A673 (cell line): Measurements from ENCODE around the gene C10orf95. TPM values are rescaled to one million over a fixed set of nuclear protein-coding genes. Genes with fewer than 3 reads are reported as not detected.
A peak's percentile ranks its signal among the peaks of the same experiment; 100 is the strongest.

Source experiments
- BruUV-seq: library from RNA; stranded (reverse); fragments of 400-500 nt; replicated peaks from 2 replicates; lab custom pipeline; 2021; lab: Mats Ljungman, UMichigan
- CTCF ChIA-PET: fragments of 300-600 bp; sonication (Branson Sonifier 250); formaldehyde crosslinking; loops from one replicate; lab custom pipeline; 2022; ENCODE audit warnings: antibody characterized with exemption; lab: Charles Lee
- POLR2A ChIA-PET: fragments of 300-600 bp; sonication (Branson Sonifier 250); formaldehyde crosslinking; loops from one replicate; lab custom pipeline; 2022; ENCODE audit warnings: antibody characterized with exemption; ENCODE audit not compliant: low non-redundant PET; lab: Charles Lee
- DNase-seq: peaks from one replicate; pipeline ENCODE4 v3.0.0-alpha.2; 2015; ENCODE audit warnings: low spot score
- H3K27ac ChIP-seq: fragments of 200-600 bp; sonication (generic); 2 replicates; pipeline ENCODE4 v1.5.1; 2016; ENCODE audit warnings: mixed run types, low read depth, mild to moderate bottlenecking, mixed read lengths, antibody characterized with exemption, low read length; ENCODE audit not compliant: poor library complexity, severe bottlenecking
- H3K27me3 ChIP-seq: fragments of 200-600 bp; sonication (generic); replicated peaks from 2 replicates; pipeline ENCODE4 v1.6.1; 2017; ENCODE audit warnings: mixed run types, low read depth, mild to moderate bottlenecking, mixed read lengths, antibody characterized with exemption, low read length; ENCODE audit not compliant: insufficient read depth, poor library complexity
- H3K36me3 ChIP-seq: fragments of 200-600 bp; sonication (generic); 2 replicates; pipeline ENCODE4 v1.6.1; 2016; ENCODE audit warnings: mixed run types, mild to moderate bottlenecking, mixed read lengths, antibody characterized with exemption, low read length; ENCODE audit not compliant: insufficient read depth, poor library complexity, severe bottlenecking
- H3K4me1 ChIP-seq: fragments of 200-600 bp; sonication (generic); 2 replicates; pipeline ENCODE4 v1.6.1; 2017; ENCODE audit warnings: mixed run types, mild to moderate bottlenecking, mixed read lengths, antibody characterized with exemption, low read length; ENCODE audit not compliant: insufficient read depth, poor library complexity, severe bottlenecking
- H3K4me3 ChIP-seq: fragments of 200-600 bp; sonication (generic); 2 replicates; pipeline ENCODE4 v1.5.1; 2016; ENCODE audit warnings: low read depth, mixed run types, mild to moderate bottlenecking, mixed read lengths, low read length; ENCODE audit not compliant: poor library complexity, severe bottlenecking
- H3K9me3 ChIP-seq: fragments of 200-600 bp; sonication (generic); 2 replicates; pipeline ENCODE4 v1.6.1; 2016; ENCODE audit warnings: mixed run types, low read depth, mild to moderate bottlenecking, mixed read lengths, antibody characterized with exemption, low read length; ENCODE audit not compliant: poor library complexity, severe bottlenecking
- EZH2 ChIP-seq: fragments of 200-600 bp; sonication (generic); IDR thresholded peaks from 2 replicates; pipeline ENCODE4 v1.6.1; 2017; ENCODE audit warnings: borderline replicate concordance, low read depth, mild to moderate bottlenecking, mixed read lengths, antibody characterized with exemption, low read length; ENCODE audit not compliant: poor library complexity, severe bottlenecking
- intact Hi-C: fragments of 100-400 bp; cut with micrococcal nuclease; formaldehyde crosslinking; loops from one replicate; pipeline ENCODE4 v1.10.0; 2022; ENCODE audit not compliant: unreplicated experiment
- total RNA-seq: library from RNA; stranded (reverse); gene quantifications from 2 replicates; pipeline ENCODE4 v1.2.3, GENCODE V29; 2021
- TF ChIP-seq, protein P1 (sequence below): fragments of 300-800, 200-600 bp; sonication (generic); conservative IDR thresholded peaks from 2 replicates; pipeline ENCODE4 v1.5.1; 2017; ENCODE audit warnings: low read depth, mild to moderate bottlenecking, antibody characterized with exemption, low read length, moderate library complexity, mixed read lengths

C10orf95 gene
- total RNA-seq, 1 experiment from 2014 or later: not detected

DNA sequence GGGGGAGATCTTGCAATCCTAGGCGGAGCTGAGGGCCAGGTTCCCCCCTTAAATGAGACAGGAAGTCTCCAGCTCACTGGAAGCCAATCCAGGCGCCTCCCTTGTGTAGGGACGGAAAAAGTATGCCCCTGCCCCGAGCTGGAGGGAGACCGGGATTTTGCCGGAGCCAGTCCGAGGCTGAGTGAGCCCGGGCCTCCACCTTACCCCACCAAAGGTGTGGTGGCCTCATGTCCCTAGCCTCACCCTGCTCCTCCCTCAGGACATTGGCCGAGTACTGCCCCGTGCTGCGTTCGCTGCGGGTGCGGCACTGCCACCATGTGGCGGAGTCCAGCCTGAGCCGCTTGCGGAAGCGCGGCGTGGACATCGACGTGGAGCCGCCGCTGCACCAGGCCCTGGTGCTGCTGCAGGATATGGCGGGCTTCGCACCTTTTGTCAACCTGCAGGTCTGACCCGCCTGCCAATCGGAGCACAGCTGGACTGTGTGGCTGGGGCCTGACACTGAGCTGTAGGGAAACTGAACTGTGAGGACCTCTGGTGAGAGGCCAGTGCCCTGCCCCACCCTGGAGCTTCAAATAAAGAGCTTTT lies 28.7 kb downstream of the C10orf95 start:
- no TSS peak for BruUV-seq
- intact Hi-C loops: no loop called here
- H3K27ac ChIP-seq: no peak overlapping the region

GRCh38 chr10:102421757-102422512 lies 29.4 kb downstream of the C10orf95 start:
- ChIA-PET CTCF (interaction anchor here (1.0 to 1.5 kb wide), 5 partner anchors 11 to 192 kb away, joined by 3 to 4 read pairs (median 3); partner anchors contain the start of gene CUEDC2), POLR2A (interaction anchor here (0.7 kb wide), 1 partner anchor 40 kb away, joined by 6 read pairs; no protein-coding TSS in a partner anchor)
- Histone ChIP-seq H3K27ac (peak overlapping the region; percentile 83), H3K9me3 (no peaks in the 10 kb centered on the region), H3K4me3 (peak overlapping the region; percentile 90), H3K27me3 (no peaks in the 10 kb centered on the region), H3K36me3 (peaks cover 8% of the 10 kb centered on the region), H3K4me1 (peaks cover 16% of the 10 kb centered on the region)
- TF ChIP-seq, protein P1, sequence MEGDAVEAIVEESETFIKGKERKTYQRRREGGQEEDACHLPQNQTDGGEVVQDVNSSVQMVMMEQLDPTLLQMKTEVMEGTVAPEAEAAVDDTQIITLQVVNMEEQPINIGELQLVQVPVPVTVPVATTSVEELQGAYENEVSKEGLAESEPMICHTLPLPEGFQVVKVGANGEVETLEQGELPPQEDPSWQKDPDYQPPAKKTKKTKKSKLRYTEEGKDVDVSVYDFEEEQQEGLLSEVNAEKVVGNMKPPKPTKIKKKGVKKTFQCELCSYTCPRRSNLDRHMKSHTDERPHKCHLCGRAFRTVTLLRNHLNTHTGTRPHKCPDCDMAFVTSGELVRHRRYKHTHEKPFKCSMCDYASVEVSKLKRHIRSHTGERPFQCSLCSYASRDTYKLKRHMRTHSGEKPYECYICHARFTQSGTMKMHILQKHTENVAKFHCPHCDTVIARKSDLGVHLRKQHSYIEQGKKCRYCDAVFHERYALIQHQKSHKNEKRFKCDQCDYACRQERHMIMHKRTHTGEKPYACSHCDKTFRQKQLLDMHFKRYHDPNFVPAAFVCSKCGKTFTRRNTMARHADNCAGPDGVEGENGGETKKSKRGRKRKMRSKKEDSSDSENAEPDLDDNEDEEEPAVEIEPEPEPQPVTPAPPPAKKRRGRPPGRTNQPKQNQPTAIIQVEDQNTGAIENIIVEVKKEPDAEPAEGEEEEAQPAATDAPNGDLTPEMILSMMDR: no peak
- no peak for TF ChIP-seq EZH2
- BruUV-seq: no TSS peak
- intact Hi-C loops: no loop called here
- DNase-seq: no peak

More for the DNA sequence above, 28.7 kb downstream of the C10orf95 start:
- TF ChIP-seq, protein P1: peak; percentile 90
- no peak for TF ChIP-seq EZH2
- no peaks in the 10 kb centered on the region for H3K27me3 ChIP-seq
- peak overlapping the region; percentile 90 for H3K4me3 ChIP-seq
- no peaks in the 10 kb centered on the region for H3K9me3 ChIP-seq
- ChIA-PET CTCF (interaction anchor here (0.5 to 1.6 kb wide), 9 partner anchors 10 to 193 kb away, joined by 3 to 9 read pairs (median 4); partner anchors contain the start of gene CUEDC2), POLR2A (interaction anchor here (0.7 kb wide), 1 partner anchor 39 kb away, joined by 6 read pairs; no protein-coding TSS in a partner anchor)
- H3K4me1 ChIP-seq: peaks cover 16% of the 10 kb centered on the region
- peak; percentile 61 for DNase-seq
- peaks cover 8% of the 10 kb centered on the region for H3K36me3 ChIP-seq

- peaks cover 16% of the 10 kb centered on the region for H3K4me1 ChIP-seq
- H3K36me3 ChIP-seq: peaks cover 8% of the 10 kb centered on the region
- H3K4me3 ChIP-seq: peak overlapping the region; percentile 90
- TF ChIP-seq, protein P1: no peak
- no peak for TF ChIP-seq EZH2
- no peak for DNase-seq
- POLR2A ChIA-PET: no interaction called here
- no peaks in the 10 kb centered on the region for H3K9me3 ChIP-seq
- H3K27ac ChIP-seq: peak overlapping the region; percentile 83
- BruUV-seq: no TSS peak
- H3K27me3 ChIP-seq: no peaks in the 10 kb centered on the region
- CTCF ChIA-PET: interaction anchor here (1.0 to 1.5 kb wide), 3 partner anchors 11 to 192 kb away, joined by 3 to 4 read pairs (median 3); partner anchors contain the start of gene CUEDC2
- intact Hi-C loops: no loop called here
Measured at GRCh38 chr10:102421507-102421756, 29.9 kb downstream of the C10orf95 start.
